ENCODE measurements around the gene CUL1.

The CUL1 gene

DNA sequence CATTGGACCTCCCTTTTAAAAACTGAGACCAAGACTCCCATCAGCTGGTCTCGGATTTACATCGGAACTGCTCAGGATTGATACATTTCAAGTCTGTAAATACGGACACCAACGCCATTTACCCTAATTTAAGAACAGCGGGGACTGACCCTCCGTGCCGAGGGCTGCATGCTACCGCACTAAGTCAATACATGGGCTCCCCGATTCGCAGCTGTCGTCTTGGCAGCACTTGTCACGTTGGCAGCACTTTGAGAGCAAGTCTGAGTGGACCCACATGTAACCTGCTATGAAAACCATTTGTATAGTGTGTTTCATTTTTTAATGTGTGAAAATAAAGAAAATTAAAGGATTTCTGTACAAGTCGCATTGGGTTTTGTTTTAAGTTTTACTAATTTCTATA is 102.0 kb downstream of the CUL1 start:
- in situ Hi-C loops (cut with MboI; ENCODE audit: low sequenced_read_pairs, unreplicated experiment): no loop called here
- DNase-seq (ENCODE audit: low spot score): no peak
- TF ChIP-seq, protein P1, sequence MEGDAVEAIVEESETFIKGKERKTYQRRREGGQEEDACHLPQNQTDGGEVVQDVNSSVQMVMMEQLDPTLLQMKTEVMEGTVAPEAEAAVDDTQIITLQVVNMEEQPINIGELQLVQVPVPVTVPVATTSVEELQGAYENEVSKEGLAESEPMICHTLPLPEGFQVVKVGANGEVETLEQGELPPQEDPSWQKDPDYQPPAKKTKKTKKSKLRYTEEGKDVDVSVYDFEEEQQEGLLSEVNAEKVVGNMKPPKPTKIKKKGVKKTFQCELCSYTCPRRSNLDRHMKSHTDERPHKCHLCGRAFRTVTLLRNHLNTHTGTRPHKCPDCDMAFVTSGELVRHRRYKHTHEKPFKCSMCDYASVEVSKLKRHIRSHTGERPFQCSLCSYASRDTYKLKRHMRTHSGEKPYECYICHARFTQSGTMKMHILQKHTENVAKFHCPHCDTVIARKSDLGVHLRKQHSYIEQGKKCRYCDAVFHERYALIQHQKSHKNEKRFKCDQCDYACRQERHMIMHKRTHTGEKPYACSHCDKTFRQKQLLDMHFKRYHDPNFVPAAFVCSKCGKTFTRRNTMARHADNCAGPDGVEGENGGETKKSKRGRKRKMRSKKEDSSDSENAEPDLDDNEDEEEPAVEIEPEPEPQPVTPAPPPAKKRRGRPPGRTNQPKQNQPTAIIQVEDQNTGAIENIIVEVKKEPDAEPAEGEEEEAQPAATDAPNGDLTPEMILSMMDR (IDR thresholded peaks at IDR 0.05; ENCODE audit: borderline replicate concordance, control extremely low read depth, extremely low read depth, insufficient read depth, missing control alignments): no peak

DNA sequence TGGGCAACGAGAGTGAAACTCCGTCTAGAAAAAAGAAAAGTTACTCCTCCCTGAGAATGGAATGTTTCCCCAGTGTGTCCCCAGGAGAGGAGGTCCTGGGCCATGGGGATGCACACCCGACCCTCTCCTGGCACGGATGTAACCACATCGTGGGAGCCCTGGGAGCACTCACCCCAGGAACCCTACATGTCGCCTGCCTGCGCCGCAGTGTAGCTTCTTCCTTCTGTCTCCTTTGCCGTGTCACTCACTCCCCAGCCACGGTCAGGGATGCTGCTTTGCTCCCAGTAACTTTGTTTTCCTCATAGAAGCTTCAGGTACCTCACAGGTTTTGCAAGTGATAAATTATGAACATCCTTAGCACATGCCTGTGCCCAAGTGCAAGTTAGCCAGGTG is 103.4 kb downstream of the CUL1 start:
- TF ChIP-seq, protein P1 (IDR thresholded peaks at IDR 0.05; ENCODE audit: borderline replicate concordance, control extremely low read depth, extremely low read depth, insufficient read depth, missing control alignments): no peak
- no peak for DNase-seq (ENCODE audit: low spot score)
- in situ Hi-C loops (cut with MboI; ENCODE audit: low sequenced_read_pairs, unreplicated experiment): no loop called here

DNA sequence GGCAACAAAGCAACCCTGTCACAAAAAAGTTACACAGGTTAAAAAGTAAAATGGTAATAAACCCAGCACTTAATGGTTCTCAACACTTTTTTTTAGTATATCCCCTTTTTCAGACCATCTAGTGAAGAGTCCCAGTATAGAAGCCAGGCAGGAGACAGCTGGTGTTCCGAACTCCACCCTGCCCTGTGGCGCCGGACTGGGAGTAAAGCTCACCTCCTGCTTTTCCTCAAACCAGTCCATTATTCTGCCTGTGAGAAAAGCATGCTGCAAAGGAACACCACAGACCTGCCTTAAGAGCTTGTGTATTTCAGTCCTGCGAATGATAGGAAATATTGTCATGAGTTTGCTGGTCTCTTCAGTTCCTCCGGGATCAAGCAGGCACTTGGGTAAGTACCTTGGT is 104.4 kb downstream of the CUL1 start:
- no peak for DNase-seq (ENCODE audit: low spot score)
- in situ Hi-C loops (cut with MboI; ENCODE audit: low sequenced_read_pairs, unreplicated experiment): no loop called here
- TF ChIP-seq, protein P1 (IDR thresholded peaks at IDR 0.05; ENCODE audit: borderline replicate concordance, control extremely low read depth, extremely low read depth, insufficient read depth, missing control alignments): no peak

DNA sequence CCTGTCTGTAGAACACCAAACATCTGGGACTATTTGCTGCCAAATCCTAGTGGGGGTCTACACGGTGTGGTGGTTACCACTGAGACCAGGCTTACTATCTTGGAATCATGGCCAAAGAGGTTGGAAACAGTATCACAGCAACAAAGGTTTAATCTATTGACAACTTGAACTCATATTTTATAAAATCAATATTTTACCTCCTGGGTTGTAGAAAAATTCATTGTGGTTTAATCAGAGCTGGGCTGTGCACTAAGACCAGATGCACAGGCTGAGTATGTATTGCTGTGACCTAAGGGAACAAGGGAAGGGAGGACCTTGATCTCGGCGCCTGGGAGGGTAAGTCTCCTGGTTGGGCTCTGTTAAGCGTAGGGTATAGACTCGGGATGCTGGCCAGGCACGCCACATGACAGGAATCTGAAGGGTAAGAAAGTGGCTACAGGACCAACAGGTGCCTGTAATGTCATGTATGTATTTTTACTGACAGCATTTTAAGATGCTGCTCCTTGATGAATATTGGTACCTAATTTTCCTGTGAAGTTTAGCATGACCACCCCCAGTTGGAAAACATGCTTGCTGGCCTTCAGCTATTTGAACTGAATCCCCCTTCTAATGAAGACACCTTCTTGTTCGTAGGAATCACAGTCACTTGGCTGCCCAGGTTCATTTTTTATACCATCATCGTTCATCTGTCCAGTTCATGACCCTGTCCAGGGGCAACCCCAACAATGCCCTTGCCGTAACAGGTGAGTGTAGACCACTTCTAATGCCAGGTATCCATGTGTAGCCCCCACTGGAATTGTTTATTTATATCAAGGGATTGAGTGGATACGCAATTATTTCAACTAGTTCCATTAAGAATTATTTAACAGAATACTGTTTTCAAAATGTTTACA is 105.9 kb downstream of the CUL1 start:
- TF ChIP-seq, protein P1 (IDR thresholded peaks at IDR 0.05; ENCODE audit: borderline replicate concordance, control extremely low read depth, extremely low read depth, insufficient read depth, missing control alignments): no peak
- in situ Hi-C loops (cut with MboI; ENCODE audit: low sequenced_read_pairs, unreplicated experiment): no loop called here
- DNase-seq (ENCODE audit: low spot score): no peak

DNA sequence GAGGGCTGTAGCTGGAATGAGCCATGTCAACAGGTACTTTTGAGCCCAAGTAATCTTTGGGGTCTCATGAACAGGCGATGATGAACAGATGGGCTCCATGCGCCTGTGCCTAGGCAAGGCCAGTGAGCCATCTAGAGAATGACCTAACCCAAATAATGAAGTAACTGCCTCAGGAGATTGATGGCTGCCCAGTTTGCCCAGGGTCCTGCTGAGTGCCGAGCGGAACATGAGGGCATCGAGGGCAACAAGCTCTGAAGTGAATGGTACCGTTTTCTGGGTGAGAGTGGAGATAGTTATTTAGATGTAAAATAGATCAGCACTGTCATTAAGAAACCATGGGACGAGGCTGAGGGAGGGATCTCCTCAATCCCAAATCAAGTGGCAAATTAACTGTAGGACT is 107.5 kb downstream of the CUL1 start:
- TF ChIP-seq, protein P1 (IDR thresholded peaks at IDR 0.05; ENCODE audit: borderline replicate concordance, control extremely low read depth, extremely low read depth, insufficient read depth, missing control alignments): no peak
- no peak for DNase-seq (ENCODE audit: low spot score)
- in situ Hi-C loops (cut with MboI; ENCODE audit: low sequenced_read_pairs, unreplicated experiment): no loop called here

DNA sequence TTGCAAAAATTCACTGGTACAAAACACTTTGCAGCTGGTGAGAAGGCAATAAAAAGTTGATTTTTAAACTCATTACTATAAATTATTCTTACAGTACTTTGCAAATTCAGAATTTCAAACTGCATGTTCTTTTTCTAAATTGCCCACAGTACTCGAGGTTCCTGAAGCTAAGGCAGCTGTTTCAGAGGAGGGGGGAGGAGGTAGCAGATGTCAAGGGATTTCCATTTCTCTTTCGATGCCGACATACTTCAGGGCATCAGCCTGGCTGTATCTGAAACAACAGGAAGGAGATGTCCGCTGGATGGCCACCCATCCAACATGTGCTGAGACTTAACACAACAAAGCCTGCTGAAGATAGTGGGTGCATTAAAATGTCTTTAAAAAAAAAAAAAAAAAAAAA is 108.7 kb downstream of the CUL1 start:
- TF ChIP-seq, protein P1 (IDR thresholded peaks at IDR 0.05; ENCODE audit: borderline replicate concordance, control extremely low read depth, extremely low read depth, insufficient read depth, missing control alignments): no peak
- no peak for DNase-seq (ENCODE audit: low spot score)
- in situ Hi-C loops (cut with MboI; ENCODE audit: low sequenced_read_pairs, unreplicated experiment): no loop called here

All from GM13976 (cell line).